H1 (cell line): ENCODE measurements around the gene ABHD1. TPM values are rescaled to one million over a fixed set of nuclear protein-coding genes. Genes with fewer than 3 reads are reported as not detected.

Source experiments
- E2F6 ChIP-seq: IDR thresholded peaks from 2 replicates; pipeline ENCODE4 v1.6.1; 2012; ENCODE audit warnings: inconsistent platforms
- GTF2F1 ChIP-seq: IDR thresholded peaks from 2 replicates; pipeline ENCODE4 v1.6.1; 2012; ENCODE audit warnings: low read depth, low read length, improper control_type of control experiment, borderline replicate concordance
- PHF8 ChIP-seq: fragments of 200-600 bp; sonication (generic); conservative IDR thresholded peaks from 2 replicates; pipeline ENCODE4 v1.7.1; 2012; ENCODE audit warnings: low read depth, mild to moderate bottlenecking, inconsistent platforms, low read length, moderate library complexity
- SP4 ChIP-seq: IDR thresholded peaks from 2 replicates; pipeline ENCODE4 v1.6.1; 2012; ENCODE audit warnings: low read length, inconsistent platforms
- TAF1 ChIP-seq: IDR thresholded peaks from 2 replicates; pipeline ENCODE4 v1.6.1; 2011; ENCODE audit warnings: mild to moderate bottlenecking, low read depth, low read length
- YY1 ChIP-seq: IDR thresholded peaks from 2 replicates; pipeline ENCODE4 v1.6.1; 2011; ENCODE audit warnings: low read depth, mild to moderate bottlenecking, low read length
- polyA plus RNA-seq, 7 experiments: library from polyadenylated mRNA; depleted of rRNA in 3 of 7; stranded (reverse) in 5 of 7; unstranded in 2 of 7; fragments of >200 nt in 5 of 7; fragments of 200-250 nt in 2 of 7; gene quantifications; 1 replicate in 5 of 7; 2 replicates in 1 of 7; 4 replicates in 1 of 7; pipeline versions ENCODE4 v1.2.1 to v1.2.3, GENCODE V29; 2011 to 2013; ENCODE audit warnings: missing spikeins in 2 of 7, mixed read lengths in 2 of 7
- total RNA-seq: library from RNA; stranded (reverse); fragmentation: NEBNext Ultra II Directional; extraction: Animal tissue kit (Norgen Biotek cat#: 25700); gene quantifications from 2 replicates; pipeline ENCODE4 v1.2.1, GENCODE V29; 2021

The ABHD1 gene
- total and polyA plus RNA-seq, 2 of the 8 experiments (the other 6 are each of a cell fraction or from before 2014, with no cell fraction given), result 0.20 to 1.1 TPM

- TF ChIP-seq PHF8 (peak; percentile 64), TAF1 (0 out of 2 replicates have a peak, but pooled peaks have one; percentile 40), E2F6 (0 out of 2 replicates have a peak, but pooled peaks have one; percentile 15), SP4 (peak; percentile 61; the same call in 1 of the 2 replicates), YY1 (peak; percentile 91), GTF2F1 (no peak)
Observed at GRCh38 chr2:27123302-27124150, at the start of gene ABHD1 (continued).
